G401.6 (cell line): ENCODE measurements around the gene KCNN3.

Experiments used
- FAIRE-seq: peaks from 2 replicates; lab custom pipeline; 2012; peaks lifted over from hg19 to GRCh38; lab: Jason Lieb, UNC

The KCNN3 gene

DNA sequence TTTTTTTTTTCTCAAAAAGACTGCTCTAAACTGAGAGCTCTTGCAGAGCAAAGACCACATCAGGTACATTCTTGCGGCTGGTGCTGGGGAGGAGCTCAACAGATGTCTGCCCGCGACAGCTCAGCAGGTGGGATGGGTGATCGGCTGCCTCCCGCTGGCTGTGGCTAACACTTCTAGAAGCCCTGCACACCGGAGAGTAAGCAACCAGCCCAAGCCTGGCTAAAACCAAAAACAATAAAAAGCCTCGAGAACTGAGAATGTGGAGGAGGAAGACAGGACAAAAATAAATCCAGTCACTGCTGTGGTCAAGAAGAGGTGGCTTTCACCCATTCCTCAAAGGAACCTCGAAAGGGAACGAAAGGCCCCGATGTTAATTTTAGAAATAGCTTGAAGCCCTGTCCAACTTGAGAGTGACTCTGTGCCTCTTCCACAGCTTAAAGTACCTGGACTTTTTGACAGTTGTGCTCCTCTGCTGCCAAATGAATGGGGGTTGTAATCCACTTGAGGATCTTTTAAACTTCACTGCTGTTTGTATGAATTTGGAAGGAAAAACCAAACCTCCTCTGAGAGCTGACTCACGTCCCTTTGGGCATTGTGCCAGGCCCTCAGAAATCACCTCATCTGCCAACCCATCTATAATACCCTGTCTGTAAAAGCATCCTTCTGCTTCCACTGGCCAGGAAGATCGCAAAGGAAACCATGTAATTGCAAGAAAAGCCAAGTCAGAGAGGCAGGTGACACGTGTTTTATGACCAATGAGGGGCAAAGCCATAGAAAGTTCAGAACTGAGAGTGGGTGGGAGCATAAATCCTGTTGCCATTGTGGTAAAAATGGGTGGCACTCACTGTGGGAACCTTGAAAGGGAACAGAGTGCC, 78.6 kb downstream of the KCNN3 start:
- FAIRE-seq, result no peak

DNA sequence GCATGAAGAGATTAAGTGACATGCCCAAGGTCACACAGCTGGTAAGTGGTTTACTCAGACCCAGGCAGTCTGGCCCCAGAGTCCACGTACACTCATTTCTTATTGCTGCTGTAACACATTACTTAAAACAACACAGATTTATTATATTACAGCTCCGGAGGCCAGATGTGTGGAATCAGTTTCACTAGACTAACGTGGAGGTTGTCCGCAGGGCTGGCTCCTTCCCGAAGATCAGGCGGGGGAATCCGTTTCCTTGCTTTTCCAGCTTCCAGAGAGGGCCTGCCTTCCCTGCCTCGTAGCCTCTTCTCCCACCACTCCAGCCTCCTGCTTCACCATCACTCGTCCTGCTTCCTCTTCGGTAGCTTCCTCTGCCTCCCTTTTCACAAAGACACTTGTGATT, 81.2 kb downstream of the KCNN3 start:
- FAIRE-seq, result no peak

DNA sequence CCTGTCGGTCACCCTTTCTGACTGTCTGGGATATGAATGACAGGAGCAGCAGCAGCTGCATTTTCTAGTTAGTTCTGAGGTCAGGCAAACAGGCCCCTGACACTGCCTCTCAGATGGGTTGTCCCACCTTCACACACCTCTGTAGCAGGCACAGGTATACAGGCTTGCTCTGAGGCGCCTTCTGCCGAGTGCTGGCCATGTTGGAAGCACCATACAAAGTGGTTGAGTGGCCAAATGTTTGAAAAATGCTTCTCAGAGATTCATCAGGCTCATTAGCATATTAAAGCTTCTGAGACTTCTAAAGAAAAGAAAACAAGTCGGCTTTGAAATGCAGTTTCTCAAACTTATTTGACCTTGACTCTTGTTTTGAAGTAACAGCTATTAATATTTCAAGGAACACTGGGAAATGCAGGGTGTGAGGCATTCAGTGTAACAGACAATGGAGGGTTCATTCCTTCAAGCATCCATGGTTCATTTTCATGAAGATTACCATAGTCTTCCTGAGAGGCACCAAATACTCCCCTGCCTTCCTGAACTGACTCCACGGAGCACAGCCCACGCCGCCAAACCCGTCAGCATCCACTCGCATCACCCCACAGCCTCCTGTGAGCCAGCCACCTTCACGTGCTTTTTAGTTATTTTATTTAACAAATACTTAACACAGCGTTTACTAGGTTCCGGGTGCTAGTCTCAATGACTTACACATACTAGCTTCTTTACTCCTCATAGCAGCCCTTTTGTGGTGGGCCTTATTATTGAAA, 81.8 kb downstream of the KCNN3 start:
- FAIRE-seq, result no peak

DNA sequence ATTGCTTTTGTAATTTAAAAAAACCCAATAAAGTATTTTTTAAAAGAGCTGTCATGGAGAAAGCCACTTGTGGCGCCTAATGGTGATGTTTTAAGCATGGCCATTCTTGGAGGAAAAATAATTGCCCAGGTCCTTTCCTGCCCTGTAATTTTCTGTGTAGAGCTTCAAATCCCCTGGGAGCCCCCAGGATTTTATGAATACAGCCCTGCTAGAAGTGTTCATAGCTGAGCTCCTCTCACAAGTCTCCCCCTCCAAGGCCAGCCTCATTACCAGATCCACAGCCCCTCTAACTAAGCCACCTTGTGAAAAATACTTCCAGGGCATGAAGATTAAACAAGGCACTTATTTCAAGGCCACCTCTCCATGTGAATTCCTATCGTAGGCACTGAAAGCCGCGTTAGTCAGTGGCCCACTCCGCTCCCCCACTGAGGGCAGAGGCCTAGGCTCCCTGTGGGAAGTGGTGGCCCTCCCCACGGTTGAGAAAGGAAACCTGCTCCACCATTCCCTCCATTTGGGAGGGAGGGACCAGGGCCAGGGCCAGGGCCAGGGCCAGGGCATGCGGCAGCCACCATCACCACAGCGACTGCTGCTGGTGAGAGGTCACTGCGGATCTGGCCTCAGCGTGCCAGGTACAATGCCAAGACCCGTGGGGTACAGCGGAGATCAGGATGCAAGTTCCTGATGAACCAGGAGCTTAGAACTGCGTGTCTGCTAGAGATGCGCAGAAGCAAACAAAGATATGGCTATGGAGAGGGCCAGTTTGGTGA, 83.1 kb downstream of the KCNN3 start:
- no peak for FAIRE-seq

DNA sequence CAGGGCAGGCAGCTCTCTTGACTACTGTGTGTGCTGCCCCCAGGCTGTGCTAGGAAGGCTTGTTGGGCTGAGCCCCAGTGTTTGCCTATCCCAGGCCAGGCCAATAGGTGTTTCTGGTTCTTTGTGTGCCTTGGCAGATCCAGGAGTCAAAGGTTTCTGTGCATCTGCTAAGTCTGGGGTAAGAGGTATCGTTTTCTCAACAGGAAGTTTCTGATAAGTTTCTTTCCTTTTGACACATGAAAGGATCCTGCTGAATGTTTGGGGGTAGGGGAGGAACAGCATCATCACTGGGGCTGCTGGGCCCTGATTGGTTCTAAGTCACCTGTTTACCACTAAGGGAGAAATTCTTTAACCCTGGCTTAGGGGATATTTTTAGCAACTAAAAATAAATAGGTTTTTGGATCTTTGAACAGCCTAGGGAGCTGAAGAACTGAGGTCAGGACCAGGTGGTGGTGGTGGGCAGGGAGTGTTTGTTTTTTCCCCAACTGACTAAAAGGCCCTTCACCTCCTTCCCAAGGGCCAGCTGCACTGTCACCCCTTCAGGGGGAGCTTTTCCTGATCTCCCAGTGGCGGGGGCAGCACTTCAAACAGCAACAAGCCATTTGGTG, 85.1 kb downstream of the KCNN3 start:
- FAIRE-seq, result no peak

DNA sequence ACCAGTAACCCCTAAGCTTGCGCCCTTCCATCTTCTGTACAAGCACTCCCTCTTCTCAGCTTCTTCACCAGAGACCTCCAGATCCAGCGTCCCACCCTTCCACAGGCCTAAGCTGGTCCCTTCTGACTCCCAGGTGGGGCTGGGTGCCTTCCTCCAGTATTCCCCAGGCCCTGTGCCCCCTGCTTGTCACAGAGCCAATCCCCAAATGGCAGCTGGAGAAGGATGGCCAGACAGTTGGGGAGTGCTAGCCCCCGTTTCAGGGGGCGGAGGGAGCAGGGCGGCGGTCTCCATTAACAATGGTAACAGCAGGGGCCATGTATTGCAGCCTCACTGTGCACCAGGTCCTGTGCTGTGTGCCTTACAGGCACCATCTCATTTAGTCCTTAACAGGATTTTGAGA, 85.7 kb downstream of the KCNN3 start:
- FAIRE-seq, result no peak

DNA sequence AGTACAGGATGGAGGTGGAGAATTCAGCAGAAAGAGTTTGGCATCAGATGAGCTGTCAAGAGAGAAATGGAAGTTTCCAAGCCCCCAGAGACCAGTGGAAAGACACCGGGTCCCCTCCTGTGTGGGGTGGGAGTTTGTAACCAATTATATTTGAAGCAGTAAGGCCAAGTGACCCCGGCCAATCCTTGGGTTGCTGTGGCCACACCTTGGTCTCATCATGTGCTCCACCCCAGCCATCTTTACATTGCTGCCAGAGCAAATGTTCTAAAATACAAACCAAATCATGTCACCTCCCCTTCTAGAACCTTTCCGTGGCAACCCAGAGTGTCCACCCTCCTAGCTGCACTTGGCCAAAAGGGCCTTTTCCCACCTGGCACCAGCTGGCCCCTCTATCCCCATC, 86.1 kb downstream of the KCNN3 start:
- FAIRE-seq, result no peak

DNA sequence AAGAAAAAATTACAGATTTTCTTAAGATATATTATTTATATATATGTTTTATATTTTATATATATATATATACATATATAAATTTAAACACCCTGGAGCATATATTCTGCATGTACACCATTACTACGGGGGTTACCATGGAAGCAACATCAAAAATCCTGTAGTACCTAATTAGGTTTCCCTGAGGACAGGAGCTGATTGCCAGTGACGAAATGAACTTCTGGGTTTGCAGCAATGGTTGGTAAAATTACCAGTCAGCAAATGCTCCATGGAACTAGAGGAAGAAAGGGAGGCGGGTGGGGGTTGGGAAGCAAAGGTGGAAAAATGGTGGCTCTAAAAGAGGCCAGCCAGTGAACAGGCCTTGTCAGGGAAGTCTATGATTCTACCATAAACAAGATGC, 89.5 kb downstream of the KCNN3 start:
- no peak for FAIRE-seq

DNA sequence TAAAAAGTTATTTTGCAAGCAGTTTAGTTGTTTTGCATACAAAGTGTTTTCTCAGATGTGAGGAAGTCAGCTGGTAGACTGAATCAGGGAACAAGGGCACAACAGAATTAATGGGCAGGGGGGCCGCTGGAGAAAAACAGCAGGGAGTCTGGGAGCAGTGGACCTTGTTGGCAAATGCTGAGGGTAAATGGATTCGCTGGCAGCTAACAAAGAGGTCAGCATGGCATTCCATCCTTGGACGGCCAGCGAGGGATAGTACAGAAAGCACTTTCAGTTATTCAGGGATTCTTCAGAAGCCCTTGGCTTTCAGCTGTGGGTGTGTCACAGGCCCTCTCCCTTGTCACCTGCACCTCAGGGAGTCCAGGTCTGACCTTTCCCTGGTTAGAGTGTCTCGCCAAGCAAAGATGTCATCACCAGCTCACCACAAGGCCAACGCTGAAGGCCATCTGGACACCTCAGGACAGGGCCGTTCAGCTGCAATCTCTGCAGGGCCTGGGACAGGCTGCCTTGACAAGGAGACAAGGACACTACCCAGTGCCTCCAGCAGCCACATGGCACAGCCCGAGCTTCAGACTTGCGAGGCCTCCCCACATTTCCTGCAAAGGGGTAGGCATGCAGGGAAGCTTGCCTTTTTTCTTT, 90.4 kb downstream of the KCNN3 start:
- FAIRE-seq, result no peak

DNA sequence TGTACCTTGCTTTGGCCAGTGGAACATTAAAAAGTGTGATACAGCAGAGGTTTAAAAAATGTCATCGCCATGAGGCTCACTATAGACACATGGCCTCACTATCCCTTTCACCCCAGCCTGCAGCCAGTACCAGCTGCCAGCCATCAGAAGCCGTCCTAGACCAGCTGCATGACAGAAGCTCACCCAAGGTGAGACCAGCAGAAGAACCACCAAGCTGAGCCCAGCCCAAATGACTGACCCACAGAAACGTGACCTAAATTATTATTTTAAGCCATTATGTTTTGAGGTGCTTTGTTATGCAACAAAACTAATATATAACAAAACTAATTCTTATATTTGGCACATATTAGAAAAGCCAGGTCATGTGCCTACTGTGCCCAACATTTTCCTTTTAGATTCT, 91.1 kb downstream of the KCNN3 start:
- FAIRE-seq, result no peak

DNA sequence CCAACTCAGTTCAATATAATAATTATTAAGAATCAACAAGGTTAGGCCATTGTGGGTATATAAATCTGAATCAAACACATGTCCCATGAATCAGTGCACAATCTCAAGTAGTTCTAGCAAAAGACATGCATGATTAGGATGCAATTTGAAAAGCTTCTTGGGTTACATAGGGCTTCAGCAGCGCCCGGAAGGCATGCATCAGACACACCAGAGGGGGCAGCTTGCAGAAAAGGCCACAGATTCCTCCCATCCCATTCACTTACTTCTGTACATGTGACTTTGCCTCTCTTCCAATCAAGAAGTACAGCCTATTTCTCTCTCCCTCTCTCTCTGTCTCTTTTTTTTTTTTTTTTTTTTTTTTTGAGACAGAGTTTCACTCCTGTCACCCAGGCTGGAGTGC, 91.8 kb downstream of the KCNN3 start:
- no peak for FAIRE-seq

DNA sequence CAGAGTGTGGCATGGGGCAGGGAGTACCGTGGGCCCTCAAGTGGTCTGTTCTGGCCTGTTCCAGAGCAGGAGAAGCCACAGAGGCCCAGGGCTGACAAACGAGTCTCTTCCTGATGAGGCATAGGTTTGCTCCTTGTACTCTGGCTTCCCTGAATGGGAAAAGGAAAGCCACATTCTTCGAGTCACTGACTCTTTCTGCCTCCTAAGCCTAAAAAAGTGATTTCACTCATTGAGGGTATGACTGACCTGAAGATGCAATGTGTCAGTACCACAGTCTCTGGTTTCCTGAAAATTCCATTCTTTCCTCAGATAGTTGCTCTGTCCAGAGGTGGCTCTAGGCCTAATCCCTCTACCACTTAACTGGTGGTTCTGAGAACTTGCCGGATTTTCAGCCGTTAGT, 92.3 kb downstream of the KCNN3 start:
- no peak for FAIRE-seq

DNA sequence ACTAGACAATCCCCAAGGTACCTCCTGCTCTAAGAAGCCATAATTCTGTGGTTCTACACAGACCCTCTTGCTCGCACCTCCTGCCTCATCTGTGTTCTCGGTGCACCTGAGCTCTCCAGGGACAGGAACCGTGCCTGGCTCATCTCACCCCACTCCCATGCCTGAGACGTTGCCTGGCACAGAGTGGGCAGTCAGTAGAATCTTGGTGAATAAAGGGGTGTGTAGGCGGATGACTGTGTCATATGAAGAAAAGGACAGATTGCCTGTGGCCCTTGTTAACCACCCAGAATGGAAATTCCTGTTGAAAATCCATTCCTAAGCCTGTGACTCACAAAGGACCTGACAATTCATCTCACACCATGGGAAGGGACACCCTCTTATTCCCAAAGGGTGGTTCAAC, 92.9 kb downstream of the KCNN3 start:
- no peak for FAIRE-seq

DNA sequence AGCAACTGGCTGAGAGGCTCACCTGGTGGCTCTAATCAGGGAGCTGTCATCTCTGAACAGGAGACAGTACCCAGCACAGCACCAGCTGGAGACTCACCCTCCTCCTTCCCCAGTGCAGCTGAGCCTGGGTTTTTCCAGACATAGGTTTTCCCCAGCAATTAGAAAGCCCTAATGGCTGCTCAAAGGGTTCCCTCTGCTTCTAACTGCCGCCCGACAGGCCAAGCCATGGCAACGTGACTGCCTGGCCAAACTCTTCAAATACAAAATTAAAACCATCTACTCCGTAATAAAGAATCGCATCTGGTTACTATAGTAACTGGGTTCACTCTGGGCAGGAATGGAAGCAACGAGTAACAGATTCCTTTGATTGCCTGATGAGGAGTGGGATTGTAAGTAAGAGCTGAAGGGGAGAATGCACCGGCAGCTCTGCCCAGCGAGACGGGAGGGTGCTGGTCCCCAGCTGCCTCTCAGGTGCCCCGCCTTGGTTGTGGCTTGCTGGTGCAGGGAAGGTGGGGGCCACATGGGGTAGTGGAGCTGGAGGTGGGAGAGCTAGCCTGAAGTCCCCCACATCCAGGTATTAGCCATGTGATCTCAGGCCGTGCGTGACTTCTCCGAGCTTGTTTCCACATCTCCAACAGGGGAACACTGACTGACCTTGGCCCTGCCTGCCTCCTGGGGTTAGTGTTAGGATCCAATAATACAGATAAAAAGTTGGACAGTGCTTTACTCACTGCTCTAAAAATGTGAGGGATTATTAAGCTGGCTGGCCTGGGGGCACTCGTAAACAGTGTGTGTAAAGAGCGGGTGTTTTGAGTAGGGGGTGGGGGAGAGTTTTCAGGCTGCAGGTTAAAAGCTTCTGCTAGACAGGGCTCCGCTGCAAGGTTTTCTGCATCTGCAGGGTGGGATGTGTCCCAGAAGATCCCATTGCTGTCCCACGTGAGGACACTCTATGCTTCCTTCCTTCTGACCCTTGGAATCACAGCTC, 94.2 kb downstream of the KCNN3 start:
- no peak for FAIRE-seq

DNA sequence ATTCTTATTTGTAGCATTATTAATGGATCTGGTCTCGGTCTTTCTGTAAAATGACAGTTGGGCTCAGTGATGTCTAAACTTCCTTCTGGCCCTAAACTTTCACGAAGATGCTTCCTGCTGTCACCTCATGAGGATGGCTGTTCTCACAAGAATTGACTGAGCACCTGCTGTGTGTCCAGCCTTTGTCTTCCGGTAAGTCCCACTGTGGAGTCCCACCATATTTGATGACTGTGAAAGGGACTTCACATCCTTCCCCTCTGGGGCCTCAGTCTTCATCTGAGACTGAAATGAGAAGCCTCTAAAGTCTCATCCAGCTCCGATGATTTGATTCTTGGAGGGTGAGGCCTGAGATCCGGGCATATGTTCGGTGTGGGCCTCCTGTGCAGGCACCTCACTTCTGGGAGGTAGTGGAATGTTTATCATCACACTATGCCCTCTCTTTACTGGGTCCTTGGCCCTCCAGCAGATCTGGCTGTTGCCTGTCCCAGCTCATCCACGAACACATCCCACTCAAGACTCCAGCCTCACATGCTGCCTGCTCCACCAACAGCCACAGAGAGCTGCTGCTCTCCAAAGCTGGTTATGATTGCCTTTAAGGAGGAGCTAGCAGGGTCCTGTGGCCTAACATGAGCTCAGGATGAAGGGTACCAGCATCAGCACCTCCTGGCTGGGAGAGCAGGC, 95.8 kb downstream of the KCNN3 start:
- FAIRE-seq, result no peak

DNA sequence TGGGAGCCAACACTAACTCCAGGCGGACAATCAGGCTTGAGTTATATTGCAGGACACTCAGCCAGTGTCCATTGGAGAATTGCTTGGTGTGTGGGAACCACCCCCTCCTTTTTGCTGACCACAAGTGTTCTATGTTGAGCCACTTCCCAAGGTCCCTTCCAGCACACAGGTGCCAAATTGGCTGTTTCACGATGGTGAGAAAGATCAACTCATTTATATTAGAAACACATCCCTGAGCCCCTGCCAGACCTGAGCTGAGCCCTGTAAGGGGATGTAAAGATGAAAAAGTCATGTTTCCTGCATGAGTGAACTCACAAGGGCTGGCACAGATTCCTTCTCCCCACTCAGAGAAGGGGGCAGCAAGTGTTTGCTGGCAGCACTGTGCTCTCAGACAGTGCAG, 96.5 kb downstream of the KCNN3 start:
- no peak for FAIRE-seq

DNA sequence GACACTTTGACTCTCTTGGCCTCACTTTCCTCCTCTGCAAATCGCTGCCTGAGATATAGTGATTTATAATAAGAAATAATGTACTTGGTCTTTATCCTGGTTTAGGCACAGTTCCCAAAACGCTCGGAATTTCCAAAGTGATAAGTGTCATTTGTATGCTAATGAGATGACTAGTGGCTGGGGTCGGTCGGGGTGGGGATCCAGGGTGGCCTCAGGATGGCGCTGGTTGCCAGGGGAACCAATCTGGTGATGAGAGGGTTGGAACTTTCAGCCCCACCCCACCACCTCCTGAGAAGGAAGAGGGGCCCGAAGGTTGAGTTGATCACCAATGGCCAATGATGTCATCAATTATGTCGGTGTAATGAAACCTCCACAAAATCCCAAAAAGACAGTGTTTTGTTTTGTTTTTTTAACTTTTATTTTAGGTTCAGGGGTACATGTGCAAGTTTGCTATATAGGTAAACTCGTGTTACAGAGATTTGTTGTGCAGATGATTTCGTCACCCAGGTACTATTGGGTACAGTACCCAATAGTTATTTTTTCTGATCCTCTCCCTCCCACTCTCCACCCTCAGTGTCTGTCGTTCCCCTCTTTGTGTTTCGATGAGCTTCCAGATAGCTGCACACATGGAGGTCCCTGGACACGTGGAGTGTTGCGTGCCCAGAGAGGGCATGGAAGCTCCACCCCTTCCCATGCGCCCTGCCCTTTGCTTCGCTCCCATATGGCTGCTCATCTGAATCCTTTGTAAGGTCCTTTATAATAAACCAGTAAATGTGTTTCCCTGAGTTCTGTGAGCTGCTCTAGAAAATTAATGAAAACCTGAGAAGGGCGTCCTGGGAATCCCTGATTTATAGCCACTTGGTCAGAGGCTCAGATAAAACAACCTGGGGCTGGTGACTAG, 97.2 kb downstream of the KCNN3 start:
- FAIRE-seq, result no peak

DNA sequence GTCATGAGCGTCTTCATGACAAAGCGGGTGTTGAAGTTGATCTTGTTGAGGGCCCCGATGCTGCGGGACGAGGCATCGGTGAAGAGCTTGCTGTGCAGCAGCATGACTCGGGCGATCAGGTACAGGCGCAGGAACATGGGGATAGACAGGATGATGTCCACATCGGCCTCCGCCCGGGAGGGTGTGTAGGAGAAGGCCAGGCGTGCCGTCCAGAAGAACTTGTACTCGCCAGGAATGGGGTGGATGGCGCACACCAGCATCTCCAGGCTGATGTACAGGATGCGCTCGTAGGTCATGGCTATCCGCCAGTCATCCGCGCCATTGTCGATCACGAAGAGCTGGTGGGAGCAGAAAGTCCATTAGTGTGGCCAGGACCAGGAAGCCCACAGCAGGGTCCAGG, 98.0 kb downstream of the KCNN3 start:
- no peak for FAIRE-seq
